OCI-LY7 (cell line): Measurements from ENCODE around the gene FIP1L1. TPM values are rescaled to one million over a fixed set of nuclear protein-coding genes. Genes with fewer than 3 reads are reported as not detected.

Experiments
- BruUV-seq: library from RNA; stranded (reverse); fragments of 400-500 nt; replicated peaks from 2 replicates; lab custom pipeline; 2021; lab: Mats Ljungman, UMichigan
- CTCF ChIA-PET: fragments of 300-600 bp; sonication (Branson Sonifier 250); formaldehyde crosslinking; loops from one replicate; lab custom pipeline; 2022; ENCODE audit warnings: antibody characterized with exemption; ENCODE audit not compliant: unreplicated experiment; lab: Charles Lee
- POLR2A ChIA-PET: fragments of 300-600 bp; sonication (Branson Sonifier 250); formaldehyde crosslinking; loops from one replicate; lab custom pipeline; 2022; ENCODE audit warnings: antibody characterized with exemption; lab: Charles Lee
- DNase-seq: peaks from one replicate; pipeline ENCODE4 v3.0.0-alpha.2; 2015; ENCODE audit warnings: low spot score
- H2AFZ ChIP-seq: fragments of 200-600 bp; sonication (generic), shearing (Covaris generic); 2 replicates; pipeline ENCODE4 v1.6.1; 2014; ENCODE audit warnings: mild to moderate bottlenecking, antibody characterized with exemption, low read length, moderate library complexity
- H3K27ac ChIP-seq: fragments of 200-600 bp; sonication (generic); 2 replicates; pipeline ENCODE4 v1.5.1; 2014; ENCODE audit warnings: mixed run types, low read depth, mild to moderate bottlenecking, moderate library complexity, low read length, inconsistent platforms; ENCODE audit not compliant: poor library complexity, severe bottlenecking
- H3K36me3 ChIP-seq: fragments of 200-600 bp; sonication (generic); 2 replicates; pipeline ENCODE4 v1.6.1; 2014; ENCODE audit warnings: mild to moderate bottlenecking, antibody characterized with exemption, low read length, moderate library complexity, mixed read lengths; ENCODE audit not compliant: insufficient read depth
- H3K4me1 ChIP-seq: fragments of 200-600 bp; sonication (generic); 2 replicates; pipeline ENCODE4 v1.5.1; 2014; ENCODE audit warnings: mild to moderate bottlenecking, low read length; ENCODE audit not compliant: insufficient read depth, poor library complexity, severe bottlenecking
- H3K4me2 ChIP-seq: fragments of 200-600 bp; sonication (generic); 2 replicates; pipeline ENCODE4 v1.6.1; 2014; ENCODE audit warnings: mild to moderate bottlenecking, low read length
- H3K4me3 ChIP-seq: fragments of 200-600 bp; sonication (generic); 2 replicates; pipeline ENCODE4 v1.5.1; 2014; ENCODE audit warnings: mild to moderate bottlenecking, low read depth, low read length; ENCODE audit not compliant: poor library complexity, severe bottlenecking
- H3K79me2 ChIP-seq: fragments of 200-600 bp; sonication (generic); 2 replicates; pipeline ENCODE4 v1.6.1; 2016; ENCODE audit warnings: low read depth, mild to moderate bottlenecking, low read length, moderate library complexity, mixed read lengths; ENCODE audit not compliant: insufficient read depth
- H3K9me2 ChIP-seq: fragments of 200-600 bp; sonication (generic); 2 replicates; pipeline ENCODE4 v1.6.1; 2016; ENCODE audit warnings: mild to moderate bottlenecking, low read length, mixed read lengths; ENCODE audit not compliant: insufficient read depth
- H3K9me3 ChIP-seq: fragments of 200-600 bp; sonication (generic); 2 replicates; pipeline ENCODE4 v1.6.1; 2014; ENCODE audit warnings: mild to moderate bottlenecking, mixed run types, low read length, mixed read lengths
- H4K20me1 ChIP-seq: fragments of 200-600 bp; sonication (generic); 2 replicates; pipeline ENCODE4 v1.6.1; 2014; ENCODE audit warnings: mild to moderate bottlenecking, antibody characterized with exemption, low read length, moderate library complexity, mixed read lengths; ENCODE audit not compliant: insufficient read depth
- CTCF ChIP-seq: fragments of 200-600 bp; sonication (generic); conservative IDR thresholded peaks from 2 replicates; pipeline ENCODE4 v1.5.1; 2014; ENCODE audit warnings: mild to moderate bottlenecking, antibody characterized with exemption, low read length, moderate library complexity, mixed read lengths
- EZH2phosphoT487 ChIP-seq: fragments of 200-600 bp; sonication (generic); IDR thresholded peaks from 2 replicates; pipeline ENCODE4 v1.6.1; 2018; ENCODE audit warnings: low read depth, borderline replicate concordance, mild to moderate bottlenecking, mixed run types, antibody characterized with exemption, low read length, moderate library complexity, mixed read lengths
- intact Hi-C: fragments of 100-400 bp; cut with micrococcal nuclease; formaldehyde crosslinking; loops from one replicate; pipeline ENCODE4 v1.10.0; 2022; ENCODE audit not compliant: unreplicated experiment
- total RNA-seq, 2 experiments: library from RNA; depleted of rRNA in 1 of 2; stranded (reverse); fragments of >200 nt in 1 of 2; shearing (Covaris generic) in 1 of 2; gene quantifications; 2 replicates each; pipeline ENCODE4 v1.2.3, GENCODE V29; 2014 to 2022

FIP1L1 gene
- total RNA-seq, 2 experiments from 2014 or later: 73.2 to 86.9 TPM

- BruUV-seq: no TSS peak
- no peaks in the 10 kb centered on the region for H3K9me2 ChIP-seq
- no peak for TF ChIP-seq CTCF
- no peak for TF ChIP-seq EZH2phosphoT487
- no peak overlapping the region for H2AFZ ChIP-seq
- DNase-seq: no peak
- no peaks in the 10 kb centered on the region for H3K9me3 ChIP-seq
- H3K4me1 ChIP-seq: no peaks in the 10 kb centered on the region
- H3K27ac ChIP-seq: no peak overlapping the region
- POLR2A ChIA-PET: interaction anchor here (1.1 kb wide), 1 partner anchor 25 kb away, joined by 3 read pairs; no protein-coding TSS in a partner anchor
- no peaks in the 10 kb centered on the region for H3K79me2 ChIP-seq
- intact Hi-C loops: no loop called here
- no peak overlapping the region for H3K4me2 ChIP-seq
- CTCF ChIA-PET: interaction anchor here (0.5 kb wide), 1 partner anchor 103 kb away, joined by 3 read pairs; no protein-coding TSS in a partner anchor
- H3K36me3 ChIP-seq: peaks cover 56% of the 10 kb centered on the region
- H3K4me3 ChIP-seq: no peak overlapping the region
- H4K20me1 ChIP-seq: no peaks in the 10 kb centered on the region
Measured at GRCh38 chr4:53346920-53347852, 30.3 kb upstream of the FIP1L1 start.

GRCh38 chr4:53348046-53348445 is 29.4 kb upstream of the FIP1L1 start:
- Histone ChIP-seq H3K27ac (no peak overlapping the region), H4K20me1 (no peaks in the 10 kb centered on the region), H3K9me3 (no peaks in the 10 kb centered on the region), H3K4me1 (no peaks in the 10 kb centered on the region), H3K4me2 (no peak overlapping the region), H3K79me2 (no peaks in the 10 kb centered on the region), H3K4me3 (no peak overlapping the region), H2AFZ (no peak overlapping the region), H3K9me2 (no peaks in the 10 kb centered on the region), H3K36me3 (peaks cover 65% of the 10 kb centered on the region)
- ChIA-PET POLR2A (interaction anchor here (0.5 to 1.3 kb wide), 3 partner anchors 397 to 1044 kb away, joined by 3 to 4 read pairs (median 3); no protein-coding TSS in a partner anchor), CTCF (no interaction called here)
- intact Hi-C loops: no loop called here
- DNase-seq: no peak
- no peak for TF ChIP-seq EZH2phosphoT487
- no peak for TF ChIP-seq CTCF
- BruUV-seq: no TSS peak
